ENCODE data around the gene POLR2L. TPM values are rescaled to one million over a fixed set of nuclear protein-coding genes. Genes with fewer than 3 reads are reported as not detected.

POLR2L gene
- total RNA-seq, 1 experiment from 2014 or later = 183 TPM

DNA sequence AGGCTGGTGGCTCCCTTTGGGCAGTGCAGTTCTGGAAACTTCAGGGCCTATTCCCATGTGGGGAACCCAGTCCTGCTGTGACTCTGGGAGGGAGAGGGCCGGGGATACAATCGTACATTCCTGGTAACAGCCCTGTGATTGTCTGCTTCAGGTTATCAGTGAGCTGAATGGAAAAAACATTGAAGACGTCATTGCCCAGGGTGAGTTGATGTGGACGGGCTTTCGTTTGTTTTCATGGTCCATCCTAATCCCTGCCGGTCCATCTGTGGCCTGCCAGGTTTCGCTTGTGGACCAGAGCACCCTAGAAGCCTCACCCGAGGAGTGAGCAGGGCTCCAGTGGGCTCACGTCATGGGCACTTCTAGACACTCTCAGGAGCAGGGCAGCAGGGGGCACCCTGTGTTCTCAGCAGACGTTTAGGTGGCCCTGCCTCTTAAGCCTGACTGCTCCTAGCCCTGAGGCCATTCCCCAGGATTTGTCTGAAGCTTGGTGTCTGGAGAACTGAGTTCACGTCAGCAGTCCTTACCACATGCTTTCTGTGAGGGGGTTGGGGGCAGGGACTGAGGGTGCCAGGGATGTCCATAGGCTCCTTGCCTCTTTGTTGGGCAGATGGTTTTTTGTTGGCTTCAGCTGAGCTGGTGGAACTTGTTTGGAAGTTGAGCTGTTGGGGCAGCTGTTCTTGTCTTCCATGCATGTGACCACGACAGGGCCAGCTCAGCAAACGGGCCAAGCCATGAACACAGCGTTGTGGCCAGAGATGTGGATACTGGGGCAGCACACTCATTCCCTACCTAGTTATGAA lies 30.7 kb downstream of the POLR2L start:
- no peak for DNase-seq (ENCODE audit: low read depth)

DNA sequence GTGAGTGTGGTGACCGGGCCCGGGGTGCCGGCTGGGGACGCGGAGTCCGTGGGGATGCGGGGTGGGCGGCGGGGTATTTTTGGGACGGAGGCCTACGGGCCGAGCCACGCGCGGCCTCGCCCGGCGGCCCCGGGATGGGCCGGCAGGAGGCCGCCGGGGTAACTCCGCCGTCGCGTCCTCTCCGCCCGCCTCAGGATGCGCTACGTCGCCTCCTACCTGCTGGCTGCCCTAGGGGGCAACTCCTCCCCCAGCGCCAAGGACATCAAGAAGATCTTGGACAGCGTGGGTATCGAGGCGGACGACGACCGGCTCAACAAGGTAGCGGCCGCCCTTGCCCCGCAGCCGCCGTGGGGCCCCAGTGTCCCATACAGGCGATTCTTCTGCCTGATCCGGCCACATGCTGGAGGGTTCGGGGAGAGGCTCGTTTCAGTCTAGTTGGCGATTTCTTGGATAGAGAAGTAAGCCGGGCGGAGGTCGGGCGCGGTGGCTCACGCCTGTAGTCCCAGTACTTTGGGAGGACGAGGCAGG lies 32.2 kb downstream of the POLR2L start:
- DNase-seq (ENCODE audit: low read depth) = no peak

DNA sequence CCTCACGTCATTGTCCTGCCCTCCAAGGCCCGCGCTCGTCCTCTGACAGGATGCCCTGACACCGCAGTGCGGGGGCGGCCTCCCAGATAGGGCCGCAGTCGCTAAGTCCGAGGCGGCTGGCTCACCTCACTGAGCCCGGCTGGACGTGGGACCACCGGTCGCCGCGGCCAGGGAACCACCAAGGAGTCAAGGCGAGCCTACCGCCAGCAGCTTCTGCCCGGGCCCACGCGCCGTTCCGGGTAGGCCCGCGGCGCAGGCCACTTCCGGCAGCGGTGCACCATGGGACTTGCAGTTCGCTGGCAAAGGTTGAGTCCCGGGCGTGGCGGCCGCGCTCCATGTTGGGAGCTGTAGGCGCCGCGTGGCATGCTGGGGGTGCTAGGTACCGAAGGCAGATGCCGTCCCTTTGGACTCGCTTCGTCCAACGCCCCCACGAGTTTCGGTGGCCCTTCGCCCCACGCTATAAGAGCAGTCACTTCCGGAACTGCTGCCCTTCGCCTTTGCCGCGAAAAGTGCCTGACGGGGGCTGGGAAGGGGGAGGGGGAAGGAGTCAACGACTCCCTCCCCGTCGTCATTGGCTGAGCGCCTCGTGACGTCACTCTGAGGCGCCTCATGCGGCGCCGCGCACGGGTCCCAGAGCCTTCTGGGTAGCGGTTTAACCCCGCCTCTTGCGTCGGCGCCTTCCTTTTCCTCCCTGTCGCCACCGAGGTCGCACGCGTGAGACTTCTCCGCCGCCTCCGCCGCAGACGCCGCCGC lies 32.9 kb downstream of the POLR2L start, which contains the start of gene RPLP2:
RPLP2 (plus strand) TSS at position 681 of the 753 bp plus-strand sequence. CDS start 268 bp downstream, outside the sequence.
- DNase-seq (ENCODE audit: low read depth) = peak; percentile 94

DNA sequence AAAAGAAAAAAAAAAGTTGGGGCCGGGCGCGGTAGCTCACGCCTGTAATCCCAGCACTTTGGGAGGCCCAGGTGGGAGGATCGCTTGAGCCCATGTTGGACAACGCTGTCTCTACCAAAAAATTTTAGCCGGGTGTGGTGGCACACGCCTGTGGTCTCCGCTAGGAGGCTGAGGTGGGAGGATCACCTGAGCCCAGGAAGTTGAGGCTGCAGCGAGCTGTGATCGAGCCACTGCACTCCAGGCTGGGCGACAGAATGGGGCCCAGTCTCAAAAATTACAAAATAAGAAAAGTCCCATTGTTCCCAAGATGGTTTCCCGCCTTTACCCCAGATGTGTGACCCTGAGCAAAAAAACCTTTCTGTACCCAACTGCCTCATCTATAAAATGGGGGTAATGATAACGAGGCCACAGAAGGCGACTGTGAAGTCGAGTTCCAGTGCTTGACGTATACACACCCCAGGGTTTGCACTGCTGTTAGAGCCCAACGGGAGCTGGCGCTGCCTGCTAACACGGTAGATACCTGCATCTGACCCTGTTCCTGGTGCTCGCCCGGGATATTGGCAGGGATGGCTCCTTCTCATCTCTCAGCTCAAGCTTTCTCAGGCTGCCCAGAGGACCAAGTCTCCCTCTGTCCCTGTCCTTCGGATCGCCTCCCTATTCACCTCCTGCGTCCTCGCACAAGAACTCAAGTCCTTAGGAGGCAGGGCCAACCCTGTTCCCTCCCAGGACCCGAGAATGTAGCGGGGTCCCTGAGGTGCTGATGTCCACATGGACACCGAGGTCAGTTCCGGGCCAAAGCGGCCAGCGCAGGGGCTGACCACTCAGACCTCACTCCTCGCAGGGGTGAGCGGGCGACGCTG lies 33.7 kb downstream of the POLR2L start:
- peak; percentile 81 for DNase-seq (ENCODE audit: low read depth)

DNA sequence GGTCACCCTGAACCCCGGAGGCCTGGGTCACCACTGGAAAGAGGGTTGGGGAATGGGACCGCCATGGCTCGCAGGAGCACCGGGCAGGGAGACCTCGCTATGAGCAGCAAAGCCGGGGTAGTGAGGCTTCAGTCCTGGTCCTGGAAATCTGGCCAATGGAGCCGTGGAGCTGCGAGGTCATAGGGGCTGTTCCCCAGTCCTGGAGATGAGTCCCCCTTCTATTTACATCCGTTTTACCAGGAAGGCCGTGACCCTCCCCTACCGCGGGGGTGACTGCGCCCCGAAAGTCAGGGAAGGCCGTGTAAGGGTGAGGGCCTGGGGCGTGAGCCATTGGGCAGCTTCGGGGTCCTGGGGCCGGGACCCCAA lies 37.7 kb downstream of the POLR2L start:
- DNase-seq (ENCODE audit: low read depth) = no peak

DNA sequence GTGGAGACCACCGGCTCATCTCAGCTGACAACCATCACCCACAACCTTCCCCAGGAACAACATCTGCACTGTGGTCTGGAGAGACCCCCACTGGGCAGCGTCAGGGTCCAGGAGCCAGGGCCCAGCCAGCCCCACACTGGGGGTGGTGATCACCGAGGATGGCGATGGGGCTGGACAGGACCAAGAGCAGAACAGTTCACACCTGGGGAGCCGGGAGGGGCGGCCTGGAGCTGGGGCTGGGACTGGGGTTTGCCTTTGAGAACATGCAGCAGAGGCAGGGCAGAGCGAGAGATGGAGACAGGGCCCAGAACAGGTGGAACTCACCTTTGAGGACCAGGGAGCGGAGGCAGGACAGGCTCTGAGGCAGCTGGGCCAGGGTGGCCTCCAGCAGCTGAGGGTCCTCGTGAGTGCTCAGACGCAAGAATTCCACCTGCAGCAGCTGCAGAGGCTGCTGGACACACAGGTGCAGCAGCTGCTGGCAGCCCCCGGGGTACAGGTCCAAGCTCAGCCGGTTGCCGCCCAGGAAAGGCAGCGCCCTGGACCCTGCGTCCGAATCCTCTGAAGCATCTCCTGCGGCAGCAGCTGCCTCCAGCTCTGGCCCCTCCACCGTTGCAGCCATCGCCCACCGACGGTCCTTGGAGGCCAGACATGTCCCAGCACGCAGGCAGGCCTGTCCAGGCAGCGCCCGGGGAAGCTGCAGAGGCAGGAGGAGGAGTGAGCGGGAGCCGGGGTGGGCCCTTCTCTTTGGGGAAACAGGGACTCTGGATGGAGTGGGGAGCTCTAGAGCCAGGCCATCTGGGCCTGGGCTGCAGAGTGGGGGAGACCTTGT lies 38.3 kb downstream of the POLR2L start:
- DNase-seq (ENCODE audit: low read depth) = no peak

DNA sequence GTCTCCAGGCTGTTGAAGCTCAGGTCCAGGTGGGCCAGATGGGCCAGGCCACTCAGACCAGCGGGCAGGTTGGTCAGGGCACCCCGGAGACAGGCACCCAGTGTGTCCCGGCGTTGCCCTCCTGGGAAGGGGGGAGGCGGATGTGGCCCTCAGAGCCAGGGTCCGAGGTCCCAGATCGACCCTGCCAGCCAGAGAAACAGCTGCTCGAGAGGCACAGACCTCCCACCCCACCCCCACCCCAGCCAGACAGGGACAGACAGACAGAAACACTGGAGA lies 38.9 kb downstream of the POLR2L start:
- no peak for DNase-seq (ENCODE audit: low read depth)

DNA sequence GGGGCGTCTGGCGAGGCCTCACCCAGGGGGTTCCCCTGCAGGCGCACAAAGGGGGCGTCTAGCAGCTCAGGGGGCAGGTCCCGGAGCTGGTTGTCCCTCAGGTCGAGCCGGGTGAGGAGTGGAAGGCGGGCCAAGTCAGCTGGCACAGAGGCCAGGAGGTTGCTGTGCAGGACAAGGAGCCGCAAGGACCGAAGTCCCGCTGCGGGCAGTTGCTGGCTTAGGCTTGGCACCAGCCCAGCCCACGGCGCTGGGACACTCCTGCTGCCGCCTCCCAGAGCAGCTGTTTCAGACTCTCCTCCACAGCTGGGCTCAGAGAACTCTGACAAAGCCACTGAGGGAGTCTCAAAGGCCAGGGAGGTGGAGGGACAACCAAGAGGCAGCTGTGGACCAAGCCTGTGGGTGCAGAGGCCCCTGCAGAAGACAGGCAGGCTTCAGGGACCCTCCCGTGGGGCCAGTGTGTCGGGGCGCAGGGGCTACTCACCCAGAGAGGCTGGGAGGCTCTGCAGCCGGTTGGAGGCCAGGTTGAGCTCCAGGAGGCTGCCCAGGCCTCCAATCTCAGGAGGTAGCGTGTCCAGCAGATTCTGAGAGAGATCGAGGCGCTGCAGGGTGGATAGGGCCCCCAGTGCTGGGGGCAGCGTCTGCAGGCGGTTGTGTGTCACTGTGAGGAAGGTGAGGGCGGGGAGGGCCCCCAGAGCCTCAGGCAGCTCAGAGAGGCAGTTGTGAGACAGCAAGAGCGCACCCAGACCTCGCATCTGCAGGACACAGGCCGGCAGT lies 39.4 kb downstream of the POLR2L start:
- no peak for DNase-seq (ENCODE audit: low read depth)

DNA sequence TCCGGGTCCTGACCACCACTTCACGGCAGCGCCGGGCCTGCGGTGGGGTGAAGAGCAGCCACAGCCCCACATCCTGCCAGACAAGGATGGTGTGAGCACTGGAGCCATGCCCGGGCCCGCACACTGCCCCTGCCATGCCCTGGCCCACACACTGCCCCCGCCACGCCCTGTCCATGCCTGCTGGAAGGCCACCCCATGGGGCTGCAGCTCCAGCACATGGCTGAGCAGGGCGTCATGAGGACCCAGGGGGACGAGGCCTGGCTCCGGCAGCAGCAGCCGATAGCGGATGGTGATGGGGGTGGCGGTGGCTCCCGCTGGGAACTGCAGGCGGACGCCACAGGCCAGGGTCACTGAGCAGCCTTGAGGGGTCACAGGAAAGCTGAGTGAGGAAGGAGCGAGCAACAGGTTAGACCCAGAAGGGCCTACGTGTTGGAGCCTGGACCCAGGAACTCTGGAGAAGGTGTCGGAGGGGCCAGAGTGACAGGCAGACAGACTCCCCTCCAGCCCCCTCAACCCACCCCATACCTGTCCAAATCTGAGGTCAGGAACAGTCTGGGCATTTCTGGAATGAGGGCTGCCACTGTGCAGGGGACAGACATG lies 40.2 kb downstream of the POLR2L start:
- no peak for DNase-seq (ENCODE audit: low read depth)

DNA sequence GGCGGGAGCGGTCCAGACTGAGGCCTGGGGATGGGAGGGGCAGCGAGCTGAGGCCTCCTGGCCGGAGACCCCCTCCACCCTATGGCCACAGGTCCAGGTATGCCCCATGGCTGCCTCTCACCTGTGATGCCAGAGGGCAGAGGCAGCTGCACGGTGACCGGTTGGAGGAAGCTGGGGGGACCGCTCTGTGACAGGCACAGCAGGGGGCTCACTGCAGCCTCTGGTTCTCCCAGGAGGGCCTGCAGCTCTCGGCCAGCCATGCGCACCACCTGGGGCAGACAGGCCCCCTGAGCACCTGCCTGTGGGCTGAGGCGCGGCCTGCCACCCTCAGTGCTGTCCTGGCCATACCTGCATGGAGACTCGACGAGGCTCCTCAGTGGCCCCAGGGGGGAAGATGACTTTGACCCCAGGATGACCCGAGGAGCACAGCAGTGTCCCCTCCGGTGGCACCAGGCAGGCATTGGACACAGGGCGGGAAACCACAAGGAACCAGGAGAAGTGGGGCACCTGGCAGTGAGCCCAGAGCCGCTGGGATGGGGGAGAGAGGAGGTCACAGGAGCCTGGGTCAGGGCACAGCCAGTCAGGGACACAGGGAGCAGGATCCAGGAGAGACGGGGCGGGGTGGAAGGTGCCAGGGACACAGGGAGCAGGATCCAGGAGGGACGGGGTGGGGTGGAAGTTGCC lies 41.1 kb downstream of the POLR2L start:
- no peak for DNase-seq (ENCODE audit: low read depth)

GRCh38 chr11:800473-800872 lies 41.9 kb downstream of the POLR2L start:
- DNase-seq (ENCODE audit: low read depth) = no peak

- no peak for DNase-seq (ENCODE audit: low read depth)
Observed at GRCh38 chr11:799641-800316, 42.5 kb downstream of the POLR2L start.

DNA sequence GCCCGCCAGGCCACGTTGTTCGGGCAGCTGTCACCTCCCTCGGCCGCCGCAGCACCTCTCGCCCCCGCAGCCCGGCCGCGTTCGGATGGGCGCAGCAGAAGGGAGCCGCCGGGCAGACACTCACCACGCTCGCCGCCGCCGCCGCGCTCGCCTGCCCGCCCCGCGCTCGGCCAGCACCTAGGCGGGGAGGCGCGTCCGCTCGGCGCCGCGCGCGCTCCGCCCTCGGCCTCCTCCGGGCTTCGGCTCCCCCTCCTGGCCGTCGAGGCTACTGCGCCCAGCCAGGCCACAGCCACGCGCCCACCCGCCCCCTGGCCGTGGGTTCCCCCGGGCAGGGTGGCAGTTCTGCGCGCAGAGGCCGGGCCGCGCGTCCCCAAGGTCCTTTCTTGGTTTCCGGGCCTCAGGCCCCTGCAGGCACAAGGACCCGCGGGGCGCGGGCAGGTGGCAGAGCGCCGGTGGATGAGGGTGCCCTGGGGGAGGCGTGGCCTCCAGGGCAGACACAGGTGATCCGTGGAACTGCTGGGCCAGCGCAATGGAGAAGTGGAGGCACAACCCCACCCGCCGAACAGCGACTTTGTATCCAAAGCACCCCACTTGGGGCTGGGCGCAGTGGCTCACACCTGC lies 44.1 kb downstream of the POLR2L start, which contains the start of gene SLC25A22:
SLC25A22 (minus strand) TSS at position 189 of the 621 bp plus-strand sequence. CDS start 3,275 bp downstream, outside the sequence.
- DNase-seq (ENCODE audit: low read depth) = peak; percentile 70

DNA sequence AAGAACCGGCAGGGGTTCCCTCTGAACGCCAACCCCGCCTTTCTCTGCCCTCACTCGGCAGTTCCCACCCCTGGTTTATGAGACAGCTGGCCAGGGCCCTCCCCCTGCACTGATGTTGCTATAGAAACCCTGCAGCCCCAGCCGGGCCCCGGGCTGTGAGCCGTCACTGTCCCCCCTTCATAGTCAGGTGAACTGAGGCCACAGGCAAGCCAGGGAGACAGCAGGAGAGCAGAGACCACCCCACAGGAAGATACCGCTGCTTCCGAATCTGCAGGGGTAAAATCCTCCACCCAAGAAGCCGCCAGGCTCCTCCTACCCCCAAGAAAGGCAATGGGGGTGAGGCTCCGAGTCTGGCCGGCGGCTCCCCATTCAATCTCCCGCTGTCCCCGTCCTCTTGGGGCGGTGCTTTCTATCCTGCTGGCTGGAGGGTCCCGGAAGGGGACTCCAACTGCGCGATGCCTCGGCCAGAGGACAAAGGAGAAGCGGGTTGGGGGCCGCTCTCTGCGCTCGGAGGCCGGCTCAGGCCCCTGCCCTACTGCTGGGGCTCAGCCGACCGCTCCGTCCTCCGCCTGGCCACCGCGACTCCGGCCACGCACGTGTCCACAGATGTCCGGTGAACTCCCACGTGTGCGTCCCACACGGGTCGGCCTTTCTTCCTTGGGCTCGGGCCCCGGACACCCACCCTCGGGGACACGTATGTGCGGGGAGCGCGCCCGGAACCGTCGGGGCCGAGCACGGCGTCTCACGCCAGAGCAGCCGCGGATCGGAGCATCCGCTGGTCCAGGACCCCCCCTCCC lies 44.8 kb downstream of the POLR2L start:
- peak; percentile 72 for DNase-seq (ENCODE audit: low read depth)

- DNase-seq (ENCODE audit: low read depth) = no peak
Observed at GRCh38 chr11:796565-797295, 45.6 kb downstream of the POLR2L start.

Data from RPMI7951 (cell line).